Hepatocyte (in vitro differentiated cells): ENCODE results near the gene RASGRP3. TPM values are rescaled to one million over a fixed set of nuclear protein-coding genes. Genes with fewer than 3 reads are reported as not detected.

Source experiments
- DNase-seq: peaks from one replicate; pipeline ENCODE4 v3.0.0-alpha.2; 2016; ENCODE audit warnings: low spot score
- H2AFZ ChIP-seq: fragments of 200-600 bp; sonication (generic); 2 replicates; pipeline ENCODE4 v1.6.0; 2016; ENCODE audit warnings: antibody characterized with exemption, mild to moderate bottlenecking
- H3K27ac ChIP-seq: fragments of 200-600 bp; sonication (generic); 2 replicates; pipeline ENCODE4 v1.5.1; 2016; ENCODE audit warnings: mild to moderate bottlenecking
- H3K27me3 ChIP-seq: fragments of 200-600 bp; sonication (generic); 2 replicates; pipeline ENCODE4 v1.6.1; 2016
- H3K36me3 ChIP-seq: fragments of 200-600 bp; sonication (generic); replicated peaks from 2 replicates; pipeline ENCODE4 v1.5.1; 2016; ENCODE audit warnings: low read depth; ENCODE audit not compliant: insufficient read depth
- H3K4me1 ChIP-seq: fragments of 200-600 bp; sonication (generic); 2 replicates; pipeline ENCODE4 v1.5.1; 2016; ENCODE audit warnings: mild to moderate bottlenecking, moderate library complexity; ENCODE audit not compliant: insufficient read depth
- H3K4me2 ChIP-seq: fragments of 200-600 bp; sonication (generic); 2 replicates; pipeline ENCODE4 v1.6.0; 2016
- H3K4me3 ChIP-seq: fragments of 200-600 bp; sonication (generic); 2 replicates; pipeline ENCODE4 v1.5.1; 2016; ENCODE audit warnings: mild to moderate bottlenecking
- H3K79me2 ChIP-seq: fragments of 200-600 bp; sonication (generic); 2 replicates; pipeline ENCODE4 v1.6.0; 2017; ENCODE audit warnings: mild to moderate bottlenecking
- H3K9me2 ChIP-seq: fragments of 200-600 bp; sonication (generic); replicated peaks from 2 replicates; pipeline ENCODE4 v1.6.0; 2017; ENCODE audit warnings: mild to moderate bottlenecking; ENCODE audit not compliant: insufficient read depth
- H3K9me3 ChIP-seq: fragments of 200-600 bp; sonication (generic); 2 replicates; pipeline ENCODE4 v1.5.1; 2016; ENCODE audit warnings: low read depth, mild to moderate bottlenecking
- H4K20me1 ChIP-seq: fragments of 200-600 bp; sonication (generic); 2 replicates; pipeline ENCODE4 v1.6.0; 2016; ENCODE audit warnings: mild to moderate bottlenecking; ENCODE audit not compliant: insufficient read depth, poor library complexity, severe bottlenecking
- CTCF ChIP-seq: fragments of 200-600 bp; sonication (generic); IDR thresholded peaks from 2 replicates; pipeline ENCODE4 v1.5.1; 2016; ENCODE audit warnings: antibody characterized with exemption, mild to moderate bottlenecking; ENCODE audit not compliant: poor library complexity
- EZH2 ChIP-seq: fragments of 200-600 bp; sonication (generic); IDR thresholded peaks from 2 replicates; pipeline ENCODE4 v1.6.1; 2016; ENCODE audit warnings: antibody characterized with exemption, mild to moderate bottlenecking, borderline replicate concordance
- EZH2phosphoT487 ChIP-seq: fragments of 200-600 bp; sonication (generic); IDR thresholded peaks from one replicate; pipeline ENCODE4 v1.6.1; 2018; ENCODE audit warnings: antibody characterized with exemption, mild to moderate bottlenecking, low read depth, moderate library complexity; ENCODE audit not compliant: unreplicated experiment, severe bottlenecking
- polyA plus RNA-seq: library from polyadenylated mRNA; unstranded; fragments of >200 nt; fragmentation: Nextera tagmentation; extraction: Ambion mirVana; gene quantifications from 2 replicates; pipeline ENCODE4 v1.2.1, GENCODE V29; 2016
- small RNA-seq: library from RNA; depleted of rRNA; stranded (forward); fragments of <200 nt; gene quantifications from one replicate; pipeline ENCODE3, GENCODE V24; 2014
- total RNA-seq: library from RNA; depleted of rRNA; stranded (reverse); fragments of >200 nt; gene quantifications from 2 replicates; pipeline ENCODE4 v1.2.3, GENCODE V29; 2014

Gene RASGRP3
- total and polyA plus RNA-seq, 2 experiments from 2014 or later = 1.7 to 8.6 TPM

GRCh38 chr2:33614190-33614589 lies 137.7 kb downstream of the RASGRP3 start:
- no peaks in the 10 kb centered on the region for H3K36me3 ChIP-seq
- DNase-seq = no peak
- H3K4me2 ChIP-seq = no peak overlapping the region
- no peak overlapping the region for H3K27ac ChIP-seq
- no peaks in the 10 kb centered on the region for H4K20me1 ChIP-seq
- no peaks in the 10 kb centered on the region for H3K9me2 ChIP-seq
- H3K4me1 ChIP-seq = no peaks in the 10 kb centered on the region
- H3K79me2 ChIP-seq = no peaks in the 10 kb centered on the region
- H2AFZ ChIP-seq = no peak overlapping the region
- TF ChIP-seq EZH2 = no peak
- TF ChIP-seq CTCF = no peak
- no peak for TF ChIP-seq EZH2phosphoT487
- H3K4me3 ChIP-seq = no peak overlapping the region
- H3K27me3 ChIP-seq = no peaks in the 10 kb centered on the region
- H3K9me3 ChIP-seq = no peaks in the 10 kb centered on the region

Small RNA genes lying within 50 kb of the gene (small RNA-seq; reads per million reads assigned to genes)
- gene ATP6V0E1P3 = not detected

Other genes with a start within 250 kb of the RASGRP3 start
- gene FAM98A, start 122.7 kb downstream of the RASGRP3 start, total RNA-seq = 18.8 and 21.9 TPM in 2 replicates
- 37.3 and 50.4 TPM in 2 replicates for gene FAM98A, start 122.7 kb downstream of the RASGRP3 start, polyA plus RNA-seq